Posterior vena cava (tissue), 2 donors: ENCODE measurements around the gene SCTR. TPM values are rescaled to one million over a fixed set of nuclear protein-coding genes. Genes with fewer than 3 reads are reported as not detected.

Experiments
- DNase-seq: peaks from one replicate; pipeline ENCODE4 v3.0.0-alpha.2; 2020; ENCODE audit warnings: low spot score
- intact Hi-C, 2 donors: fragments of 100-400 bp; cut with DNase I; formaldehyde crosslinking; loops; one replicate each; pipeline versions ENCODE4 v1.14.1 to v1.14.2; 2022 to 2023
- total RNA-seq, 2 donors: library from RNA; stranded (reverse); fragmentation: NEBNext Ultra II Directional; extraction: Animal tissue kit (Norgen Biotek cat#: 25700); gene quantifications; one replicate each; pipeline ENCODE4 v1.2.1, GENCODE V29; 2021
- donor health status: DM: yes; HTN: yes; CAD: no.
- donor health status: DM: yes; HTN: yes; CAD: no.

The SCTR gene
- total RNA-seq, 2 donors from 2014 or later = not detected

GRCh38 chr2:119462574-119462973 is 61.7 kb downstream of the SCTR start:
- intact Hi-C loops = no loop called here
- DNase-seq = no peak

DNA sequence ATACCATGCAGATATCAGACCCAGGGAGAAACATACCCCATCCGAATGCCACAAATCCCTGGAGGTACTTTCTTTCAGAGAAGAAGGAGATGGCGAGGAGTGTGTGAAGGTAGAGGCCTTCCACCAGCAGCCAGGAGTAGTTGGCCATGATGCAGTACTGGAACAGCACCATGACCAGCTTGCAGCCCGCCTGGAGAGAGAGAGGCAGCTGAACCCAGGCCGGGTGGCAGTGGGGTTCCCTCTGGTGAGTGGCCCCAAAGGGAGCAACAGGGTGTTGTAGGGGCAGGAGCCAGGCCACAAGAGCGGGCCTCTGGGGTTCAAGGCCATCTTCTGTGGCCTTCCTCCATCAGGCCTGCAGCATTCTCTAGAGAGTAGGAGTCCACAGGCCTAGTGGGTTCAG is 62.5 kb downstream of the SCTR start:
- intact Hi-C loops = no loop called here
- DNase-seq = no peak

DNA sequence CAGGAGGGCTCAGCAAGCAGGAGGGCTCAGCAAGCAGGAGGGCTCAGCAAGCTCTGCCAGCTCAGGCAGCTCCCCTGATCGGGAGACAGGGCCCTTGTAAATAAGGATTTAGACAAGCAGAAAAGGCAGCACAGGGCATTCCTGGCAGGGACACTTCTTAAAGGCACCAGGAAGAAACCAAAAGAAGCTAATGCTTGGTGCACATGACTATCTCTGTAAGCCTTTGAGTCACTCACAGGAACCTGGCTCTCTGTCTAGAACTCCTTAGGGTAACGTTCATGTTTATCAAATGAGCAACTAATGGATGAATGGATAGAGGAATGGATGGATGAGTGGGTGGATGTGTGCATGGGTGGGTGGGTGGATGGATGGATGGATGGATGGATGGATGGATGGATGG is 64.2 kb downstream of the SCTR start:
- intact Hi-C loops = no loop called here
- DNase-seq = no peak

GRCh38 chr2:119455066-119455718 is 69.1 kb downstream of the SCTR start:
- intact Hi-C loops = no loop called here

DNA sequence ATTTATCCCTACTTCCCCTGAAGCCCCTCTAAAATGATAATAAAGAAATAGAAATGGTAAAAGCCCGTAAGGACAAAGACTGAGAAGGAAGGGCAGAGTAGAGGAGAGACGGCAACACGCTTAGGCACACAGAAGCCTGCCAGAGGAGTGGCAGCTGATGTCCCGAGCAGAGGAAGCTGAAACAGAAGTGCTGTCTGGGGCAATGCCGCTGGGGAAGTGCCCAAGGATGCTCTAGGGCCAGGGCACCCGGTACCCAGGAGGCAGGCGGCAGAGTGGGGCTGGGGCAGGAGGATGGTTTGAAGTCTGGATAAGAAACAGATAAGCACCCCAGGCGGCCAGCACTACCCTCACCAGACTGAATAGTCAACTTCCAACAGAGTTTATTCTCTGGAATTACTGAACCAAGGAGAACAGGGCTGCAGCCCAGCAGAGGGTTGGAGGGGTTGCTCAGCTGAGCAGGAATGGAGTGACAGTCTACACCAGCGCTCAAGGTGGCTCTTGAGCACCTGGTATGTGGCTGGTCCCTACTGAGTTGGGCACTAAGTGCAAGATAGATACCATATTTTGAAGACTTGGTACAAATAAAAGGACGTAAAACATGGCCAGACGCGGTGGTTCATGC is 70.2 kb downstream of the SCTR start:
- intact Hi-C loops = no loop called here
- no peak for DNase-seq

More at GRCh38 chr2:119455066-119455718, 69.1 kb downstream of the SCTR start:
- no peak for DNase-seq

DNA sequence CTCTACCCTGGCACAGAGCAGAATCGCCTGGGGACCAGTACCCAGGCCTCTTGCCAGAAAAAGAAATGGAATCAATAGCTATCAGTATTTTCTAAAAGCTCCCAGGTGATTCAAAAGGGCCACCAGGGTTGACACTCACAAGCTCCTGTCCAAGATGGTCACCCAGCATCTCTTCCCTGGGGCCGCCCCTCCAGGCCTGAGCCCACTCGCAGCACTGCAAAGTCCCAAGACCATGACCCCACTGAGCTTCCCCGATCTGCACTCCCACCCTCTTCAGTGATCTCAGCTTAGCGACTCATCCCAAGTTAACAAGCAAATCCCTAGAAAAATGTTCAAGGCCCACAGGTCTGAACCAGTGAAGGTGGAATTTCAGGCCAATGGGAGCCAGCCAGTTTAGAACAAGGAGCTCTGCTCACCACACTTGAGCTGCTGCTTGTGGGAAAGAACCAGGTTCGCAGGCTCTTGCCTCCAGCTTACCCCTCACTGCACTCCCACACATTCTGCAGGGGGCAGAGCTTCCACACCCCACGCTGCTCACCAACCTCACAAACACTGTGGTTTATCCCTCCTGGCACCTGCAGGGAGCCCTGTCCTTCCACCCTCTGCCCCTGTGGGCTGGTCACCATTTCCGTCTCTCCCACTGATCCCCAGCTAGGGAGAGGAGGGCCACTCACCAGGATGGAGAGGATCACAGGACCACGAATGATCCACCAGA is 72.8 kb downstream of the SCTR start:
- intact Hi-C loops = no loop called here
- DNase-seq = no peak

DNA sequence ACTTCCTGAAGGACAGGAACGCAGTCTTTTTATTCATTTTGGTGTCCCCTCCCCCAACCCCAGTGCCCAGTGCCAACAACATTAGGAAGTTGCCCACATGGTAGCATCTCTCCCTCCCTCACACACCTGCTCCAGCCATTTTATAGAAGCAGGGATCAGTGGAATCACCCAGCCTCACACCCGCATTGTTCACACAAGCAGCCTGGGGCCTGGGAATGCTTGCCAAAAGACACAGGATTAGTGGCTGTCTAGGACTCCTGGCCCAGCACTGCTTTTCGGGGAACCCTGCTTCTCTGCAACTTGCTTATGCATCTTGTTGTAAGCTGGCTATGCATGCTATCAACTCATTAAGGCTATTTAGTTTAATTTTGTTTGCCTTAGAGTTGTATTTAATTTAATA is 74.8 kb downstream of the SCTR start:
- intact Hi-C loops = no loop called here
- DNase-seq = no peak

- intact Hi-C loops = no loop called here
- DNase-seq = no peak
Measured at GRCh38 chr2:119448427-119449141, 75.7 kb downstream of the SCTR start.

GRCh38 chr2:119446037-119446436 is 78.2 kb downstream of the SCTR start:
- no peak for DNase-seq
- intact Hi-C loops = no loop called here

DNA sequence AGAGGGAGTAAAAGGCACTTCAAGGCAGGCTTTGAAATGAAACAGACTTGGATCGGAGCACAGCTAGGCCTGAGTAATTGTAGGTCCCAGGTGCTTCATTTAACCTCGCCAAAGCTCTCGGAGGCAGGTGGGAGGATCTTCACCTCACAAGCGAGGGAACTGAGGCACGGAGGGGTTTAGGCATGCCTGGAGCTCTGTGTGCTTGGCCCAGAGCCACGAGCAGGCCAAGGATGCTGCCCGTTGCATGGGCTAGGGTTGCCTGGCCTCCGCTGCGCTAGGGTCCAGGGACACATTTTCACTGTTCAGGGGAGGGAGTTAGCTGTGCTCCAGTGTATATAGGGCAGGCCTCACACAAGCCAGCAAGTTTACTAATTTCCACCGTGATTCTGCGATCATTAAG is 81.4 kb downstream of the SCTR start:
- DNase-seq = no peak
- intact Hi-C loops = no loop called here

DNA sequence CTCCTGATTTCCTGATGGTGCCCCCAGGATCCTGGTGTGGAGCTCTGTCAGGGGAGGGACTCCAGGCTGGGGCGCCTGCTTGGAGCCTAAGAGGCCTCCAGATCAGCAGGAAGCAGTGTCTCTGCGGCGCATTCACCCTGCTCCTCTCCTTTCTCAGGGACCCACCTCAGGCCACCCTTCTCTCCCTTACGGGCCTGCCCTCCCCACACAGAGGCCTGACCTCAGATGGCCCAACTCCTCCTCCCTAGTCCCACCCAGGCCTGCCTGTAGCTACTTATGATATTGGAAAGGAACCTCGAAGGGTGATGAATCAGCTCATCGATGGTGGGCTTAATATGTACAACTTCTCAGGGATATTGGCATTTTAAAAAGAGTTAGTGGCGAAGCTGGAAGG is 82.1 kb downstream of the SCTR start:
- intact Hi-C loops = no loop called here

GRCh38 chr2:119441376-119442225 is 82.7 kb downstream of the SCTR start:
- intact Hi-C loops = no loop called here
- no peak for DNase-seq

More for the DNA sequence above, 82.1 kb downstream of the SCTR start:
- no peak for DNase-seq

DNA sequence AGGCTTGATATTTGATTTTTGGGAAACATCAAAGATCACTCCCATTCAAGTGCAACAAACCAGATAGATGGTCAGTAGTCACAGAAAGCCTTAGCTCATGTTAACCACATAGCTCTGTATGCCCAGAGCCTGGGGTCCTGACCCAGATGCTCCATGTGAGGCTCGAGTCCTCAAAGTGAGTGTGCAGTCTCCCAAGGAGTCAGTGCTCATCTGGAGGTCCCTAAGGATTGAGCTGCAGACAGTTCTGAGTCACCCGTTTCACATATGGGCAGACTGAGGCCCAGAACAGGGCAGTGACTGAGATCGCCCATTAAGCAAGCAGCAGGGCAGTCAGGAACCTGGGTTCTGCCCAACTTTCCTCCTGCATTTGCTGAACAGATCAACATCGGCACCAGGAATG is 83.4 kb downstream of the SCTR start:
- intact Hi-C loops = no loop called here
- no peak for DNase-seq

GRCh38 chr2:119440501-119440870 is 83.8 kb downstream of the SCTR start:
- intact Hi-C loops = no loop called here
- DNase-seq = no peak

DNA sequence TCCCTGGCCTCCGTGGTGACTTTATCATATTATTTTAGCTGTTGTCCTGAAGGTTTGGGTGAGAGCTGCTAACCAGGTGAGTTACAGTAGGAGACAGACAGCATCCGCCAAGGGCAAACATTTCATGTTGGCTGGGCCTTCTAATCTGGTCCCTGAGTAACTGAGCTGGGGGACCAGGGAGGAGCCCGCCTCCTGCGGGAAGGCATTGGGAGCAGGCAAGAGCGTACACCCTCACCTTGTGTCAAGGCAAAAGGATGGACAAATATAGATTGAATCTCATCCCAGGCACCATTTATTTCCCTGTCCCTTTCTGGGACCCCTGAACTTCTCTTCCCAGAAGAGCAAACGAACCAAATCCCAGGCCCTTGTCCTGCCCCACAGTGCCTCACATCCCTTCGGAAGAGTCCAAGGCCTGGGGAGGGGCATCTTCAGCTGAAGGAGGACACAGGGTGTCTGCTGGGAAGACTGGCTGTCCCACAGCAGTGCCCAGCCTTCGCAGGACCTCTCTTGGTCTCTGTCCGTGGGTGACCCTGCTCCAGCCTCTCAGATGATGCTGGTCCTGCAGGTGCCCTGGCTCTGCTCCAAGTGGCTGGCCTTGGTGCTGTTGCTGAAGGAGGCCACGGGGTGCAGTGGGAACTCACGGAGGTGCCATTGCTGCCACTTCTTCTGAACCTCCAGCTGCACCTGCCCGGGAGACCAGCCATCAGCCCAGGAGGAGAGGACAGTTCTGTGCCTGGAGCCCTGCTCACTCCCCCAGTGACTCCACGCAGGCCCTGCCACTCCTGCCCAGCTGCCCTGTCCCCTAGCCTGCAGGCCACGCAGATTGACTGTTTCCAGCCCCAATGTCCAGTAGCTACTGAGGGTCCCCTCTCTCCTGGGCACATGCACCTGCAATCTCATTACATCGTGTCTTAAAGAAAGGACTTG is 84.4 kb downstream of the SCTR start:
- intact Hi-C loops = no loop called here
- DNase-seq = no peak

GRCh38 chr2:119438726-119439284 is 85.5 kb downstream of the SCTR start:
- intact Hi-C loops = loop anchor here in 1 of 2 donors (1.0 kb wide), 1 partner anchor 35 kb away; no protein-coding TSS in a partner anchor
- no peak for DNase-seq

GRCh38 chr2:119438128-119438656 is 86.1 kb downstream of the SCTR start:
- intact Hi-C loops = loop anchor here in 1 of 2 donors (1.0 kb wide), 1 partner anchor 34 kb away; no protein-coding TSS in a partner anchor
- DNase-seq = no peak
